SIG-M5 (cell line): ENCODE results near the gene UBA7.
A peak's percentile ranks its signal among the peaks of the same experiment; 100 is the strongest.
"Not testable (repeated sequence)": the region's sequence is repeated elsewhere in the genome, so short reads cannot be mapped to it uniquely, and the experiment has no call there.

Experiments
- DNase-seq: peaks from one replicate; lab custom pipeline; 2025; lab: John Stamatoyannopoulos, UW

Gene UBA7

GRCh38 chr3:49785565-49786356, 28.0 kb downstream of the UBA7 start:
- DNase-seq: no peak

GRCh38 chr3:49782277-49782676, 31.5 kb downstream of the UBA7 start:
- DNase-seq: not testable (repeated sequence)

- no peak for DNase-seq
These were observed 32.1 kb downstream of the UBA7 start for GRCh38 chr3:49781415-49782199.

- DNase-seq: not testable (repeated sequence)
These were observed 32.8 kb downstream of the UBA7 start for GRCh38 chr3:49780975-49781365.

- no peak for DNase-seq
These were observed 33.4 kb downstream of the UBA7 start for GRCh38 chr3:49780080-49780974.

- no peak for DNase-seq
These were observed 34.2 kb downstream of the UBA7 start for GRCh38 chr3:49779358-49780079.

GRCh38 chr3:49776101-49776500, 37.7 kb downstream of the UBA7 start:
- DNase-seq: not testable (repeated sequence)

GRCh38 chr3:49775538-49775937, 38.2 kb downstream of the UBA7 start:
- no peak for DNase-seq

- no peak for DNase-seq
These were observed 41.0 kb downstream of the UBA7 start for GRCh38 chr3:49772703-49773102.

GRCh38 chr3:49771340-49771938, 42.3 kb downstream of the UBA7 start:
- no peak for DNase-seq

- DNase-seq: no peak
These were observed 43.8 kb downstream of the UBA7 start for GRCh38 chr3:49769926-49770325.

- no peak for DNase-seq
These were observed 44.4 kb downstream of the UBA7 start for GRCh38 chr3:49769286-49769915.

GRCh38 chr3:49763981-49764380, 49.8 kb downstream of the UBA7 start:
- DNase-seq: no peak

GRCh38 chr3:49761661-49762060, 52.1 kb downstream of the UBA7 start:
- peak; percentile 25 for DNase-seq

GRCh38 chr3:49759226-49759625, 54.5 kb downstream of the UBA7 start:
- DNase-seq: no peak

GRCh38 chr3:49757197-49757596, 56.6 kb downstream of the UBA7 start:
- no peak for DNase-seq

- DNase-seq: no peak
These were observed 57.7 kb downstream of the UBA7 start for GRCh38 chr3:49756036-49756435.
